ENCODE results near the gene PDSS2.

DNA sequence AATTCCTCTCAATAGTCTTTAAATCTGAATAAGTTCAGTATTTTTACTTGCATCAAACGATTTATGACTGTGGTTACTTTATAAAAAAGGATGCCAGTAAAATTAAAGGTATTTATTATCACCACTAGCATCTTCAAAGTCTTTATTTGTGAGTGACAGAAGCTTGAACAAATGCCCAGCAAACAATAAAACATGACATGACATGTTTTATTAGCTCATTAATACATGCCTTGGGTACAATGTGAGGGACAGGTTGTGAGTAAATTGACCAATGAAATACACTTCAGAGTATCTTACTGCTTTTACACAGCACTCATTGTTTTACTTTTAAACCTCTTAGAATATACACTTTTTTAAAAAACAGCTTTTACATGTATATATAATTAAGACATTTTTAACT lies 230.6 kb downstream of the PDSS2 start:
- TF ChIP-seq, protein P1, sequence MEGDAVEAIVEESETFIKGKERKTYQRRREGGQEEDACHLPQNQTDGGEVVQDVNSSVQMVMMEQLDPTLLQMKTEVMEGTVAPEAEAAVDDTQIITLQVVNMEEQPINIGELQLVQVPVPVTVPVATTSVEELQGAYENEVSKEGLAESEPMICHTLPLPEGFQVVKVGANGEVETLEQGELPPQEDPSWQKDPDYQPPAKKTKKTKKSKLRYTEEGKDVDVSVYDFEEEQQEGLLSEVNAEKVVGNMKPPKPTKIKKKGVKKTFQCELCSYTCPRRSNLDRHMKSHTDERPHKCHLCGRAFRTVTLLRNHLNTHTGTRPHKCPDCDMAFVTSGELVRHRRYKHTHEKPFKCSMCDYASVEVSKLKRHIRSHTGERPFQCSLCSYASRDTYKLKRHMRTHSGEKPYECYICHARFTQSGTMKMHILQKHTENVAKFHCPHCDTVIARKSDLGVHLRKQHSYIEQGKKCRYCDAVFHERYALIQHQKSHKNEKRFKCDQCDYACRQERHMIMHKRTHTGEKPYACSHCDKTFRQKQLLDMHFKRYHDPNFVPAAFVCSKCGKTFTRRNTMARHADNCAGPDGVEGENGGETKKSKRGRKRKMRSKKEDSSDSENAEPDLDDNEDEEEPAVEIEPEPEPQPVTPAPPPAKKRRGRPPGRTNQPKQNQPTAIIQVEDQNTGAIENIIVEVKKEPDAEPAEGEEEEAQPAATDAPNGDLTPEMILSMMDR (IDR thresholded peaks at IDR 0.05; ENCODE audit: borderline replicate concordance, extremely low read depth, low read length, poor library complexity, severe bottlenecking): no peak
- TF ChIP-seq EZH2 (IDR thresholded peaks at IDR 0.05; ENCODE audit: borderline replicate concordance, low read depth, low read length, severe bottlenecking): no peak
